ENCODE measurements around the gene FNBP1L. TPM values are rescaled to one million over a fixed set of nuclear protein-coding genes. Genes with fewer than 3 reads are reported as not detected.

FNBP1L gene
- polyA plus RNA-seq, 12 donors = 39.0 to 81.0 (median 57.5) TPM; not detected in 1

DNA sequence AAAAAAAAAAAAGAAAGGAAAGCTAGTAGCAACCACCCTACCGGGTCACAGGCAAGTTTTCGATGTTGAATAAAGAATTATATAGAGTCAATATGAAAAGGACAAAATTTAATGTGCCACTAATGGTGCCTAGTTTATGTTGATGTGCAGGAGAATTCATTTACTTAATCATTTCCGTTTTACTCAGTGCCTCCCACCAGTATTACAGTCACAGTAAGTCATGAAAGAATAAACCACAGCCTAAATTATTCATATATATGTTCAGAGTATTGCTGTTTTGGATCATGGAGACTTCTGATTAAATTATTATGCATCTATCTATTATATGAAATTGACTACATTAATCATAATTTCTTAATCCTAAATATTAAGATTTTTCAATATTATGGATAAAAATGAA is 35.3 kb downstream of the FNBP1L start:
- DNase-seq = no peak

DNA sequence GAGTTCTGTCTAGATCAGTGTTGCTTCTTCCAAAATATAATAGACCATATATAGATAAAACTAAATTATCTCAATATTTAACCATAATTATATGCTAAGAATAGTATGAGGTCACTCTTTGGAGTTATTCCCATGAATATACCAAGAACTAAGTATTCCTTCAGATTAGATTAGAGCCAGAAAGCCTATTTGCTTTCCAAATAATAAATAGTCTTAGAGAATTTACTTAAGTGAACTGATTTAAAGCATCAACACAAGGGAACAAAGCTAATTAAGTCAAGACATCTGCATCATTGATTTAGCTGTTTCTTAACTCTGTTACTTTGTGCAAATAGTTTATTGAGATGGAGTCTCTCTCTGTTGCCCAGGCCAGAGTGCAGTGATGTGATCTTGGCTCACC is 35.7 kb downstream of the FNBP1L start:
- no peak for DNase-seq

DNA sequence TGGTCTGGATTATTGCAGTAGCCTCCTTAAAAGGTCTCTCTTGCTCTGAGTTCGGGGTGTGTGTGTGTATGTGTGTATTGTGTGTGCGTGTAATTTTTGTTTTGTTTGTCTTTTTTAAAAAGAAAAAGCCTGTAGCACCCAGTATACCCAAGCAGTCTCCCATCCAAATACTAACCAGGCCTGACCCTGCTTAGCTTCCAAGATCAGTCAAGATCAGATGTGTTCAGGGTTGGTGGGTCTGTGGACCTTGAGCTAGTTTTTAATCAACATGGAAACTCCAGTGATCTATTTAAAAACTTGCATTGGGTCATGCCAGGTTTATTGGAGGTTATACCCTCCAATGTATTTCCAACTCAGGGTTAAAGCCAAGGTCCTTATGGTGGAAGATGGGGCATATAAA is 40.3 kb downstream of the FNBP1L start:
- no peak for DNase-seq

DNA sequence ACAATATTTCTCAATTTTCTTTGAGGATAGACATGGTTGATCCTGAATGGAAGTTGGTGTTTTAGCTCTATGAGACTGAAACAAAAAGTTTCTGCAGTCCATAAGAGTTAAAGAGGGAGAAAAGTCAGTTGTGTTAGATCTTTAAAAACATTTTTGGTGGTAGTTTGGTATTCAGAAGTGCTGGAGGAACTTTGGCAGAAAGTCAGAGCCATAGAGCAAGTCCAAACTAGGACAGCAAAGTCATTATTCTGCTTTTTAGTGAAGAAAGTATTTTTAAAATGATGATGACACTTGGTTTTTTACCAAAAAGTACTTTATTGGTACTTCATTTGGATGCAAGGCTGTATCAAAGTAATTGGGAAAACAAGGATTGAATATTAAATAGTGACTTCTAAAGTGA is 41.8 kb downstream of the FNBP1L start:
- no peak for DNase-seq

DNA sequence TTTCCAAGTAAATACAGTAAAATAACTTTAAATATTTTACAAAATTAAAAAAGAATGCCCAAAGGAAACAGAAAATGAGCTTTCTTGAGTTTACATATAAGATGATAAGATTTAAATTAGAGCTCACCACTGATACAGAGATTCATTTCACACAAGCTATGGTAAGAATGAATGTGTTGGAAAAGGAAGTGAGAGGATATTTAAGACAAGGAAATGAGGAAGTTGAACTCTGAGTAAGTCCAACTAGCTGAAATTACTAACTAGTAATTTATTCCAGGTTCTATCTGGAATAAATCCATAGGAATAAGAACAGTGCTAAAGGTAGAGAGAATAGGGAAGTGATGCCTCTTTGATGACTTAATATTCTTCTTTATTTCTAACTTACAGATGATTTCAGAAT is 42.4 kb downstream of the FNBP1L start:
- DNase-seq = no peak

DNA sequence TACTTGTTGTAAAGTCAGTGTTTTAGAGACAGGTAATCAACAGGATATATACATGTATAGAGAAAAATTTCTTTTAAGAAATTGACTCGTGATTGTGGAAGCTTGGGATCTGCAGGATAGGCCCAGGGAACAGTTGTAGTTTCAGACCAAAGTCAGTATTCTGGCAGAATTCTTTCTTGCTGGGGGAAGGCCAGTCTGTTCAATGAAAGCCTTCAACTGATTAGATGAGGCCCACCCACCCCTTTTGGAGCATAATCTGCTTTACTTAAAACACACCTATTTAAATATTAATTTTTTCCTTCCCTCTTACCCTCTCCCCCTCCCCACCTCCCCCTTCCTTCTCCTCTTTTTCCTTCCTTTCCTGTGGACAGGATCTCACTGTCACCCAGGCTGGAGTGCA is 48.0 kb downstream of the FNBP1L start:
- DNase-seq = no peak

DNA sequence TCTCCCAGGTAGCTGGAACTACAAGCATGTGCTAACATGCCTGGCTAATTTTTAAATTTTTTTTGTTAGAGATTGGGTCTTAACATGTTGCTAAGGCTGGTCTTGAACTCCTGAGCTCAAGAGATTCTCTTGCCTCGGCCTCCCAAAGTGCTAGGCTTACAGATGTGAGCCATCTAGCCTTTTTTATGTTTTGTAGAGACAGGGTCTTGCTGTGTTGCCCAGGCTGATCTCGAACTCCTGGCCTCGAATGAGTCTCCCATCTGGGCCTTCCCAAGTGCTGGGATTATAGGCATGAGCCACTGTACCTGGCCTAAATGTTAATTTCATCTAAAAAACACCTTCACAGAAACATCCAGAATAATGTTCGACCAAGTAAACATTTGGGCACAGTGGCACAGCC is 48.6 kb downstream of the FNBP1L start:
- no peak for DNase-seq

DNA sequence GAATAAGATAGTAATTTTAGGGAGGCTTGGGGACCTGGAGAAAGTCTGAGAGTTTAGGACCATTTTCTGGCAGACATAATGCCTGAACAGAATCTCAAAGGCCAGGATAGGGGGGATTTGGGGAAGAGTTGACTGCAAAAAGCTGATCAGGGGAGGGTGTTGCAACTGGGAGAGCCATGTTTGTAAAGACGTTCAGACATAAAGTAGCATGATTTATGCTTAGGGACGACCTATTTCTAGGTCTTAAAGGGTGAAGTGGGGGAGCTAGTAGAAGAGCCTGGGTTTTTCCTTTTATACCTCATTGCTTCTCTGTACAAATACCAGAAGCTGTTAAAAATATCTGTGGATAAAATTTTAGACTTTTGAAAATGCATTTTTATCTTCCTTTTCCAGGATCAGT is 51.2 kb downstream of the FNBP1L start:
- no peak for DNase-seq

DNA sequence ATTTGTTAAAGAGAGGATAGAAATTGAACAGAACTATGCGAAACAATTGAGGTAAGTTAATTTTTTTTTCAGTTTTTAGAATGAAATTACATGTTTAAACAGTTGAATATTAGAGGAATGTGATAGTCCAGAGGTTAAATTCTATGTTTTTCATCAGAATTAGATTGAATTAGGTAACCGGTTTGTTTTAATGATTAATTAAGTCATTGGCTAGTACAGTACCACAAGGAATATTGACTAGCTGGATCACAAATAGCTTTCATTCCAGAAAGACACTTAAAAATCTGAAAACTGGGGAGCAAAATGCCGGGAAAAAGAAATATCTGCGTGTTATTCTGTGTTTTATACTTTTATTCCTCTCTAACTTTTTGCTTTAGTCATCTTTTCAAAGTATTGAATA is 51.6 kb downstream of the FNBP1L start:
- DNase-seq = no peak

DNA sequence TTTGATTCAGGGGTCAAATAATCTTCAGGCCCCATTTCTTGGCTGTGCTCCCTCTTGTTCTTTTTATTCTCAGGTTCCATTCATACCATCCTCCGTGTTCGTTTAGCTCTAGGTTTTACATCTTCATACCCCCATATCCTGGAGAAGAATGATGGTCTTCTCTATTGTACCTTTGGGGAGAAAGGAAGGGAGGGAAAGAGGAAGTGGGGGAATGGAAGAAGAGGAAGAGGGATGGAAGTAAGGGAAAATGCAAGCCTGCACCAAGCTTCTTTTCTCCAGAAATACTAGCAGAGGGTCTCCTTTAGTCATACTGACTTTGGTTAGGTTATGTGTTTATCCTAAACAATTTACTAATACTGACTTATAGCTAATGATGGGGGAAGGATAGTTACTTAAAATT is 52.4 kb downstream of the FNBP1L start:
- DNase-seq = no peak

DNA sequence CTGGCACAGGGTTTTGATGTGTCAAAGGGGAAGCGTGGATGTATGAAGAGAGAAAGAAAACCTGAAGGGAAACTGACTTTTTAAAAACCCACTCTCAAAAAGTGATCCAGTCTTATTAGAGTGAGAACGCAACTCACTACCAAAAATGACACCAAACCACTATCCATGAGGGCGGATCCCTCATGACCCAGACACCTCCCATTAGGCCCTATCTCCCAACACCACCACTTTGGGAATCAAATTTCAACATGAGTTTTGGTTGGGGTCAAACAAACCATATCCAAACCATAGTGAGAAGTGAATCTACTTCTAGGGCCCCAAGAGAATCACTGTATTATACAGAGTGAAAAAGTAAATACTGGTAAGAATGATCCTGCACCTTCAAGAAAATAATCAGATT is 53.5 kb downstream of the FNBP1L start:
- no peak for DNase-seq

DNA sequence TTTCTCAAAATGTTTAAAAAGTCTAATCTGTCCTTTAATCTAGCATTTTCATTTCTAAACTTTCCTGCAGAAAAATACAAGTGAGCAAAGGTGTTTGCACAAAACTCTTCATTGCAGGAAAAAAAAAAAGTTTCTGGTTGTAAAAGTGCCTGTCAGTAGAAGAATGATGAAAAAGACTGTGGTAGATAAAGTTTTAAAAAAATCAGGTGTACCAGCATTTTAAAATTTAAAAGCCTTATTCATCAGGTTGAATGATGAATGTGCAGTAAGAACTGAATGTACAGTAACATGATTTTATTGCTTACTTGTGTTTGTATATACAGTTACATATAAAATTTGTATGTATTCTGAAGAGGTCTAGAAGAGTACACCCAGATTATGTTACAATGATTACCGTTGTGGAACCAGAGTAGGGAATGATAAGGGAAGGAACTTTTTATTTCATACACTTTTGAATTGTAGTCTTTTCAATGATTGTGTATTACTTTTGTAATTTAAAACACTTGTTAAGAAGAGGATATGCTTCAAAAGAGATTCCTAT is 54.0 kb downstream of the FNBP1L start:
- no peak for DNase-seq

DNA sequence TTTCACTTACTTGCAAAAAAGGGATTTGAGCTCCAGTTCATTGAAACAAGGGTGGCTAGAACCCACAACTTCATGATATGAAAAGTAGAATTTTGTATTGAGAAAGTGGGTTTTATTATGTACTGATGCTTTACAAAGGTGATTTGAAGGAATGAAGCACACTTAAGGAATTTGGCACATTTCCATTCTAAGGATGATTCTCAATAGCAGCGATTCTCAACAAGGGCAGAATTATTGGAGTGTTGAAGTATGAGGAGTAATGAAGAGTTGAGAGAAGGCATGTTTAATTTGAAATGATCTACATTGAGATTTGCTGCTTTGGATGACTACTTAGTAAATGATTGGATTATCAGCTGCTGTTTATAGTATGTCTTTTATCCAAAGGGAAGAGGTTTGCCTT is 54.7 kb downstream of the FNBP1L start:
- DNase-seq = no peak

DNA sequence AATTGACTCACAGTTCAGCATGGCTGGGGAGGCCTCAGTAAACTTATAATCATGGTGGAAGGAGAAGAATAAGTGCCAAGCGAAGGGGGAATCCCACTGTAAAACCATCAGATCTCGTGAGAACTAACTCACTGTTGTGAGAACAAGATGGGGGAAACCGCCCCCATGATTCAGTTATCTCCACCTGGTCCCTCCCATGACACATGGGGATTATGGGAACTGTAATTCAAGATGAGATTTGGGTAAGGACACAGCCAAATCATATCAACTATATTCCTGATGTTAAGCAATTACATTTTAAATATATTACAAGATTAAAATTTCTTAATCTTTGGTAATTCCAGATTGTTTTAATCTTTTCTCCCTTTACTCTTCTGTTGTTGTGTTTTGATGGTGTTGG is 55.2 kb downstream of the FNBP1L start:
- DNase-seq = no peak

DNA sequence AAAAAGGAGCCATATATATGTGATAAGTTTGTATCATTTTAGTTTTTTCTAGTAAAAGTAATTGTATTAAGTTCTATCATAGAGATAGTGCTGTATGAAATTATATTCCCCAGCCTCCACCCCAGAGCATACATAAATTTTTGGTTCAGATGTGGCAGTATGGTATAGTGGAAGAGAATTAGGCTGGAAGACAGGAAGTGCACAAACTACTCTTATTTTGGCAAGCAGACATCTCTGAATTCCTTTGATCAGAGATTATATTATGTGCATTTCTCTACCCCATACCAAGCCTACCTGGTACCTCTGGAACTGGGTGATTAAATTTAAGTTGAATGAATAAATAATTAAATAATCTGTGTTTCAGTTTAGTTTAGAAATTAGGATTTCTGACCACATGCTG is 55.9 kb downstream of the FNBP1L start:
- DNase-seq = no peak

DNA sequence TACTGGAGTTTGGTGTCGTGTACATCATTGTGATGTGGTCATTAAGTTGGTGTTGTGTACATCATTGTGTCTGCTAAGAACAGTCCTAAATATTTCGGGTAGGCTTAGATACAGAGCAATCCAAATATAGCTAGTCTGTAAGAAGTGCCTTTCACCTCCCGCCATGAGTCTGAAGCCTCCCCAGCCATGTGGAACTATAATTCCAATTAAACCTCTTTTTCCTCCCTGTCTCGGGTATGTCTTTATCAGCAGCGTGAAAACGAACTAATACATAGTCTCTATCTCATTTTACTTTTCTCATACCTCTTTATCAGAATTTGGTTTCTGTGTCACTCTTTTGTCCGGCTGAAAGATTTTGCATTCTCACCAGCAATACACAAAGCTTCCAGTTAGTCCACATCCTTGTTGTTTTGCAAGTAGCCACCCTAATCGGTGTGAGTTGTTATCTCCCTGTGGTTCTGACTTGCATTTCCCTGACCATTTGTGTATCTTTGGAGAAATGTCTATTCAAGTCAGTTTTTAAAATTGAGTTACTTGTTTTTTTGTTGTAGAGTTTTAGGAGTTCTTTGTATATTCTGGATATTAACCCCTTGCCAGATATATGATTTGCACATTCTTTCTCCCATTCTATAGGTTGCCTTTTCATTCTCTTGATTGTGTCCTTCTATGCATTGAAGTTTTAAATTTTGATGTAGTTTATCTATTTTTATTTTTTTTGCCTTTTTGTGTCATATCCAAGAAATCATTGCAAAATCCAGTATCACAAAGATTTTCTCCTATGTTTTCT is 56.5 kb downstream of the FNBP1L start:
- DNase-seq = no peak

DNA sequence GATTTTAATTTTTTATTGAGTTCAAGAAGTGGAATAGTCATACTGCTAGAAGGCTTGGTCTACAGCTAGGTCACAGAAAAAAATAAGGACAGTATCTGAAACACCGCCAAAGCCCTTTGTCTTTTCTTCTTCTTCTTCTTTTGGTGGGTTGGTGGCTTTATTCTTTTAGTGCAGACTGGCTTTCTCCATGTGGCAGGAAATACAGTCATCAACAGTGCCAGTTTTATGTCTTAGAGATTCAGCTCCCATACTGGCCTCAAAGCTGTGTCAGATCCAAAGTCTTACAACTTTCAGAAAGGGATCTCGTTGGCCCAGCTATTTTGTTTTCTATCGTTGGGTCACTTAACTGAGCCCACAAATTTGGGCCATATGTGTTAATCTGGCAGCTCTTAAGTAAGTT is 58.2 kb downstream of the FNBP1L start:
- DNase-seq = no peak

DNA sequence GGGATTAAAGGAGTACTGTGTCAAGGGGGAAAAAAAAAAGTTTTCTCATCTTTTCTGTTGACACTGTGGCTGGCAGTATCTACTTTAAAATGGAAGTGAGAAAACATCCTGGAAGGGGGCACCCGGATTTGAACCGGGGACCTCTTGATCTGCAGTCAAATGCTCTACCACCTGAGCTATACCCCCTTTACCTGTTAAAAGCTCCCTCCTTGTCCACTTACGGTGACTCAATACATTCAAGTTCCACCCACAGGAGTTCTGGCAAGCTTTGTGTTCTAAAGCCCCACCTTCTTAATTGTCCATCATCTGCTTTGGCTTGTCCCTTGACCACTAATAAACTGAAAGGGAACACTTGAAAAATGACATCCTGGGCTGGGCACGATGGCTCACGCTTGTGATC is 68.2 kb downstream of the FNBP1L start:
- DNase-seq = no peak

DNA sequence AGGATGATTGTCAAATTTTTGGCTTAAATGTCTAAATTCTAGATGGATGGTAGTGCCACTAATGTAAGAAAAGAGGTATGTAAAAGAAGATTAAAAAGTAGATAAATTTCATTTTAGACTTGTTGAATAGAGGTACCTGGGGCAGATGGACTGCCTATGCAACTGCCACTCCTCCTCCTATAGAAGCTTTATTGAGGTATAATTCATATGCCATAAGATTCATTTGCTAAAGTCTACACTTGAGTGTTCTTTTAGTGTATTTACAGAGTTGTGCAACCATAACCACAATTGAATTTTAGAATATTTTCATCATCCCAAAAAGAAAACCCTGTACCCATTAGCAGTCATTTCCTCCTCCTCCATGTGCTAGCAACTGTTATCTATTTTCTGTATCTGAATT is 70.6 kb downstream of the FNBP1L start:
- DNase-seq = no peak

DNA sequence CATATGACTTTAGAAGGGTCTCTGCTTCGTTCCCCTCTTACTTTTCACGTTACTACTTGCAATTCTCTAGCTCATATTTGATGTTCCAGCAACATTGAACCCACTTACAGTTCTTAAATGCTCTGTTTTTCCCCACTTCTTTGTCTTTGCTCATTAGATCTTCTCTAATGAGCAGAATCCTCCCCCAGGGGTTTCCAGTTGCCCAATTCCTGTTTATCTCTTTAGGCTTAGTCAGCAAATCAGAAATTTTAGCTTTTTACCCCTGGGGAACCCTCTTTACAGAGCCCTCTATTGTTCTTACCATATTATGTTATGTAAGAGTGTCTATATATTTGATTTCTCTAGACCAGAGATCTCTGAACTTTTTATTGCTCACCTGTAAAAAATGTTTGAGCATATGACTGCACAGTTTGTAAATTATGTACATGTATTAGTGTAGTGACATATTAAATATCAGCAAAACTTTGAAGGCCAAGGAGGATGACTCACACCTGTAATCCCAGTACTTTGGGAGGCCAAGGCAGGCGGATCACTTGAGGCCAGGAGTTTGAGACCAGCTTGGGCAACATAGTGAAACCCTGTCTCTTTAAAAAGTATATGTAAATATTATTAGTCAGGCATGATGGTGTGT is 71.4 kb downstream of the FNBP1L start:
- no peak for DNase-seq

DNA sequence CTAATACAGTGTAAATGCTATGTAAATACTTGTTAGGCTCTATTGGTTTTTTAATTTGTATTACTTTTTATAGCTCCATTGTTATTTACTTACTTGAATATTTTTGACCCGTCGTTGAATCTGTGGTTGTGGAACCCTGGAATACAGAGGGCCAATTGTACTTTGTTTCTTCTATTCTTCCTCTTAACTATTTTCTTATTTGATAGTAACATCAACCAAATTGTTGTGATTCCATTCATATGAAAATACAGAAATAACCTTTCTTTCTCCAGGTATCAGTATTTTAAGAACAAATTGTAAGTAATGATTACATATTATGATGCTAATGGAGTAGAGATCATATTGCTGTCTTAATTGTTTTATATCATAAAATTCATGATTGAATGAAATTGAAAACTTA is 73.7 kb downstream of the FNBP1L start:
- no peak for DNase-seq

DNA sequence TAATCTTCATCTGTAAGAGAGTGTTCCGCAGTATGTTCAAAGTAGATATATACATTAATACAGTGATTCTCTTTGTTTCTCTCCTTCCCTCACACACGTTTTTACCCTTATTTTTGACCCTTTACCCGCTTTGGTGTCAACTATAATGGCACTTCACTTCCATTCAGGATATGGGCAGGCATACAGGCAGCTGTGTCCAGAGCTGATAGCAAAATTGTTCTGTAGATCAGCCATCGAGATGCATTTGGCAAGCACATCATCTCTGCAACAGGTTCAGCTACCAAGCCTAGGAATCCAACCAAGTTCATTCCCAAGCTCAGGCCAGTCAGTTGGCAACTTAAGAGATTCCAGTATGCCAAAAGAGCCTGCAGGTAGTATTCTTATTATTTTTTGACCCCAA is 74.8 kb downstream of the FNBP1L start:
- DNase-seq = no peak

DNA sequence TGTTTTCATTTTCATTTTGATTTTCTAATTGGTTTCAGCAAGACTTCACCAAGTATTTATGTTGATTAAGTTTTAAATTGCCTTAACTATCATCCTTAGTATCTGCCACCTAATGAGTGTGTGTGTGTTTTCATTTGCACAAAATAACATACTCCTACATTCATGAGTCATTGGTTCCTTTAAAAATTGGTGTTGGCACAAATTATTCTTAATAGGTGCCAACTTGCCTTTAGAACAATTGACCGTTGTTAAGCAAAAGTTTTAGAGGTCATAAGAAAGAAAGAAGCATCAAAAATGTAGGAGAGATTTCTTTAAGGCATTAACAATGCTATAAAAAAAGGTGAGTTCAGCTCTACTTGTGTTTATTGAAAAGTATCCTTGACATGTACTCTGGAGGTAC is 77.5 kb downstream of the FNBP1L start:
- DNase-seq = no peak

DNA sequence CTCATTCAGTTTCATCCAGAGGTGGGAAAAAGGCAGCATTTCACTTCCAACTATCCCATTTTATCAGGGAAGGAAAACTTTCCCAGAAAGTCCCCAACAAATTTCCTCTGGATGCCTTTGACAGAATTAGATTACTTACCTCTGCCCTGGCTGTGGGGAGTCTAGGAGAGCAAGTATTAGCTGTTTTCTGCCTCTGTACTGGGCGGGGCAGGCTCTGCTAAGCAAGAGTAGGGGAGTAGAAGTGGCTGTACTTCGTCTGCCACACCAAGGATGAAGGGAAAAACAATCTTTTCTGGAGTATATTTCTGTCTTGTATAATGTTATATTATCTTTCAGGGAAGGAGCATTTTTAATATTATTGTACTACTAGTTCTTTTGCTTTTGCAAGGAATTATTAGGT is 78.5 kb downstream of the FNBP1L start:
- no peak for DNase-seq
